PC-3 (cell line): ENCODE measurements around the gene SYNPO2L.
"Not testable (repeated sequence)": the region's sequence is repeated elsewhere in the genome, so short reads cannot be mapped to it uniquely, and the experiment has no call there.

Source experiments
- CTCF ChIP-seq: fragments of 300-600 bp; sonication (generic); conservative IDR thresholded peaks from 2 replicates; pipeline ENCODE4 v1.5.1; 2017; ENCODE audit warnings: antibody characterized with exemption, low read depth, mild to moderate bottlenecking, low read length
- EZH2phosphoT487 ChIP-seq: fragments of 300-600 bp; sonication (generic); IDR thresholded peaks from 2 replicates; pipeline ENCODE4 v1.6.1; 2018; ENCODE audit warnings: mild to moderate bottlenecking, antibody characterized with exemption, low read length, borderline replicate concordance

- not testable (repeated sequence) for TF ChIP-seq CTCF, EZH2phosphoT487
These were observed 31.8 kb upstream of the SYNPO2L start for GRCh38 chr10:73687641-73688040.
